A549 (cell line): ENCODE measurements around the gene C1orf21. TPM values are rescaled to one million over a fixed set of nuclear protein-coding genes. Genes with fewer than 3 reads are reported as not detected.

Source experiments
- ATAC-seq, 2 experiments: fragments of 200-7000 bp in 1 of 2; fragments of >200 bp in 1 of 2; cut with Nextera tagmentation in 1 of 2; cut with Tn5 transposase in 1 of 2; 3 replicates each; pipeline versions ENCODE4 v1.8.0 to v1.9.1; 2018 to 2020; ENCODE audit warnings: mild to moderate bottlenecking in 1 of 2, moderate library complexity in 1 of 2
- CTCF ChIA-PET: fragments of 300-600 bp; sonication (Branson Sonifier 250); formaldehyde crosslinking; extraction: SDS; loops from one replicate; lab custom pipeline; 2021; ENCODE audit warnings: antibody characterized with exemption, inconsistent platforms; lab: Yijun Ruan, JAX
- POLR2A ChIA-PET: fragments of 350-600 bp; formaldehyde crosslinking; extraction: SDS; loops from one replicate; lab custom pipeline; 2021; ENCODE audit warnings: antibody characterized with exemption, inconsistent platforms; lab: Yijun Ruan, JAX
- DNase-seq, 2 experiments: peaks; one replicate each; pipeline versions ENCODE4 v3.0.0 to v3.0.0-alpha.2; 2011 to 2016; ENCODE audit warnings: low read depth in 1 of 2, low spot score in 1 of 2
- FAIRE-seq: peaks from 2 replicates; lab custom pipeline; 2011; peaks lifted over from hg19 to GRCh38; lab: Jason Lieb, UNC
- H3K27ac ChIP-seq, 2 experiments: fragments of >200 bp; sonication (Bioruptor Twin); formaldehyde crosslinking; 3 replicates each; pipeline ENCODE4 v1.5.1; 2016 to 2017
- H3K4me1 ChIP-seq: fragments of >200 bp; sonication (Bioruptor Twin); formaldehyde crosslinking; 3 replicates; pipeline ENCODE4 v1.6.1; 2016
- H3K4me2 ChIP-seq: fragments of >200 bp; sonication (Bioruptor Twin); formaldehyde crosslinking; 3 replicates; pipeline ENCODE4 v1.6.1; 2016
- H3K4me3 ChIP-seq: fragments of >200 bp; sonication (Bioruptor Twin); formaldehyde crosslinking; 3 replicates; pipeline ENCODE4 v1.5.1; 2016
- H3K9me3 ChIP-seq: fragments of >200 bp; sonication (Bioruptor Twin); formaldehyde crosslinking; 3 replicates; pipeline ENCODE4 v1.6.1; 2016
- BHLHE40 ChIP-seq: IDR thresholded peaks from 2 replicates; pipeline ENCODE4 v1.6.1; 2012; ENCODE audit warnings: low read depth, low read length, inconsistent platforms
- CBX2 ChIP-seq: fragments of 200-600 bp; sonication (generic); IDR thresholded peaks from 2 replicates; pipeline ENCODE4 v1.6.1; 2016; ENCODE audit warnings: low read depth, mild to moderate bottlenecking, borderline replicate concordance
- CHD2 ChIP-seq: fragments of 150-350 bp; IDR thresholded peaks from 2 replicates; pipeline ENCODE4 v1.6.1; 2014; ENCODE audit warnings: low read length; ENCODE audit not compliant: partially characterized antibody
- E2F6 ChIP-seq: IDR thresholded peaks from 2 replicates; pipeline ENCODE4 v1.6.1; 2012; ENCODE audit warnings: low read depth, borderline replicate concordance
- EHMT2 ChIP-seq: fragments of 200-600 bp; sonication (generic); IDR thresholded peaks from 2 replicates; pipeline ENCODE4 v1.6.1; 2016; ENCODE audit warnings: antibody characterized with exemption, low read depth, mild to moderate bottlenecking, moderate library complexity
- ESRRA ChIP-seq: fragments of 150-350 bp; IDR thresholded peaks from 2 replicates; pipeline ENCODE4 v1.6.1; 2014; ENCODE audit warnings: mild to moderate bottlenecking, low read length, borderline replicate concordance
- FOSB ChIP-seq: fragments of 250-450 bp; sonication (Bioruptor Pico); IDR thresholded peaks from 2 replicates; pipeline ENCODE4 v1.5.0; 2020; ENCODE audit warnings: mild to moderate bottlenecking, moderate library complexity
- FOSL2 ChIP-seq, 2 experiments: fragments of 450-650 bp in 1 of 2; fragments of >200 bp in 1 of 2; sonication (Bioruptor Twin) in 1 of 2; formaldehyde crosslinking; IDR thresholded peaks; 2 replicates each; pipeline versions ENCODE4 v1.5.0 to v1.6.1; 2016 to 2020; ENCODE audit warnings: mild to moderate bottlenecking in 1 of 2, moderate library complexity in 1 of 2
- FOXS1 ChIP-seq: fragments of 250-450 bp; sonication (Bioruptor Pico); IDR thresholded peaks from 2 replicates; pipeline ENCODE4 v1.5.0; 2020; ENCODE audit warnings: mild to moderate bottlenecking, moderate library complexity
- HDAC2 ChIP-seq: fragments of 200-600 bp; sonication (generic); IDR thresholded peaks from 2 replicates; pipeline ENCODE4 v1.6.1; 2016
- HES2 ChIP-seq: fragments of >200 bp; sonication (Bioruptor Twin); formaldehyde crosslinking; IDR thresholded peaks from 2 replicates; pipeline ENCODE4 v1.6.1; 2016
- HOXA7 ChIP-seq: fragments of 250-450 bp; sonication (Bioruptor Pico); IDR thresholded peaks from 2 replicates; pipeline ENCODE4 v1.5.0; 2020; ENCODE audit warnings: mild to moderate bottlenecking, moderate library complexity
- JUNB ChIP-seq: fragments of >200 bp; sonication (Bioruptor Twin); formaldehyde crosslinking; IDR thresholded peaks from 2 replicates; pipeline ENCODE4 v1.6.1; 2016
- KDM5A ChIP-seq: fragments of 200-600 bp; sonication (generic); IDR thresholded peaks from 2 replicates; pipeline ENCODE4 v1.6.1; 2016; ENCODE audit warnings: antibody characterized with exemption, mild to moderate bottlenecking
- MAX ChIP-seq: IDR thresholded peaks from 2 replicates; pipeline ENCODE4 v1.6.1; 2012
- MAZ ChIP-seq: fragments of 150-350 bp; IDR thresholded peaks from 2 replicates; pipeline ENCODE4 v1.6.1; 2014; ENCODE audit warnings: antibody characterized with exemption, low read depth, low read length, borderline replicate concordance
- NFE2L2 ChIP-seq: fragments of 150-350 bp; conservative IDR thresholded peaks from 2 replicates; pipeline ENCODE4 v1.6.1; 2014; ENCODE audit warnings: low read length
- NPAS2 ChIP-seq: fragments of 250-450 bp; sonication (Bioruptor Pico); IDR thresholded peaks from 2 replicates; pipeline ENCODE4 v1.8.0; 2022; ENCODE audit warnings: mild to moderate bottlenecking, moderate library complexity, borderline replicate concordance
- POLR2A ChIP-seq: IDR thresholded peaks from 2 replicates; pipeline ENCODE4 v1.6.1; 2012; ENCODE audit warnings: mild to moderate bottlenecking, low read length
- RAD21 ChIP-seq, 2 experiments: fragments of >200 bp in 1 of 2; sonication (Bioruptor Twin) in 1 of 2; formaldehyde crosslinking in 1 of 2; IDR thresholded peaks in 1 of 2; conservative IDR thresholded peaks in 1 of 2; 2 replicates in 1 of 2; 3 replicates in 1 of 2; pipeline ENCODE4 v1.6.1; 2012 to 2018; ENCODE audit warnings: inconsistent platforms in 1 of 2
- RARB ChIP-seq: fragments of 250-450 bp; sonication (Bioruptor Pico); IDR thresholded peaks from 2 replicates; pipeline ENCODE4 v1.8.0; 2021; ENCODE audit warnings: mild to moderate bottlenecking, moderate library complexity
- TP53 ChIP-seq: fragments of 250-450 bp; sonication (Bioruptor Pico); IDR thresholded peaks from 2 replicates; pipeline ENCODE4 v1.5.0; 2021; ENCODE audit warnings: mild to moderate bottlenecking, moderate library complexity
- ZFP36 ChIP-seq: fragments of 450-650 bp; IDR thresholded peaks from 2 replicates; pipeline ENCODE4 v1.6.1; 2014; ENCODE audit warnings: borderline replicate concordance; ENCODE audit not compliant: partially characterized antibody
- WGBS: methylation state at CpG from one replicate; pipeline ENCODE4 v1.1.6; 2017; ENCODE audit errors: missing lambda C conversion rate; 5-methylcytosine and 5-hydroxymethylcytosine counted together
- polyA plus RNA-seq, 4 experiments: library from polyadenylated mRNA; depleted of rRNA in 3 of 4; stranded (reverse); fragments of >200 nt; fragmentation: RNase III in 1 of 4; extraction: RNeasy Plus Mini Kit Qiagen cat#74134 plus additional on column Dnase treatment in 1 of 4; gene quantifications; 2 replicates in 3 of 4; 3 replicates in 1 of 4; pipeline ENCODE4 v1.2.3, GENCODE V29; 2011 to 2017

Gene C1orf21
- polyA plus RNA-seq, 2 of the 4 experiments (the other 2 are of a cell fraction), result 11.4 to 11.6 TPM

GRCh38 chr1:184418652-184419349 lies 32.0 kb downstream of the C1orf21 start (continued):
- TF ChIP-seq ESRRA, result no peak
- no peak for TF ChIP-seq HOXA7
- TF ChIP-seq RAD21 (conservative IDR thresholded peaks at IDR 0.05 in 1 of 2, IDR thresholded peaks at IDR 0.05 in 1 of 2), result no peak
- TF ChIP-seq NPAS2 (CRISPR knock-in tag), result no peak
- no peak for TF ChIP-seq HDAC2

- Histone ChIP-seq H3K4me2 (peak overlapping the region; percentile 41), H3K9me3 (no peaks in the 10 kb centered on the region), H3K4me3 (no peak overlapping the region), H3K4me1 (peaks cover 27% of the 10 kb centered on the region; the same call in 2 of the 3 replicates), H3K27ac (no peak overlapping the region)
- TF ChIP-seq FOSB (CRISPR knock-in tag) (no peak), E2F6 (no peak), CBX2 (no peak)
- CTCF ChIA-PET, result interaction anchor here (0.6 to 1.3 kb wide), 4 partner anchors 8 to 369 kb away, joined by 3 read pairs; no protein-coding TSS in a partner anchor
- POLR2A ChIA-PET, result no interaction called here
- DNase-seq (peak in 1 of 2 experiments; percentile 13), FAIRE-seq (no peak), ATAC-seq (peak; percentile 41 to 43; a peak in 4 of 6 replicates)
- WGBS, result 40% methylated on average over 5 of the region's 5 CpGs
Measured at GRCh38 chr1:184419350-184420161, 32.7 kb downstream of the C1orf21 start.

- Histone ChIP-seq H3K9me3 (no peaks in the 10 kb centered on the region), H3K4me2 (no peak overlapping the region), H3K27ac (no peak overlapping the region), H3K4me3 (no peak overlapping the region), H3K4me1 (peaks cover 16% of the 10 kb centered on the region; the same call in 2 of the 3 replicates)
- CTCF ChIA-PET, result no interaction called here
- peak; percentile 39 for FAIRE-seq
- ATAC-seq, result no peak
- TF ChIP-seq FOSL2 (IDR thresholded peaks at IDR 0.05), result no peak
- no peak for TF ChIP-seq FOSL2 (CRISPR knock-in tag; IDR thresholded peaks at IDR 0.05)
- no peak for TF ChIP-seq MAZ
- no peak for TF ChIP-seq NFE2L2
- no peak for TF ChIP-seq CHD2
- TF ChIP-seq FOXS1 (CRISPR knock-in tag), result no peak
- no peak for TF ChIP-seq E2F6
- TF ChIP-seq TP53 (CRISPR knock-in tag), result no peak
- no peak for TF ChIP-seq RARB (CRISPR knock-in tag)
- TF ChIP-seq HES2, result no peak
- no peak for TF ChIP-seq BHLHE40
- TF ChIP-seq JUNB, result no peak
- no peak for TF ChIP-seq ESRRA
- no peak for TF ChIP-seq ZFP36
- no peak for TF ChIP-seq EHMT2
- no peak for TF ChIP-seq KDM5A
- no peak for TF ChIP-seq MAX
- no peak for TF ChIP-seq POLR2A
- 66% methylated on average over 9 of the region's 9 CpGs for WGBS
- DNase-seq, result no peak
- POLR2A ChIA-PET, result no interaction called here
Measured at GRCh38 chr1:184422490-184423233, 35.8 kb downstream of the C1orf21 start.
